B cell (primary cell): ENCODE measurements around the gene BAG2. TPM values are rescaled to one million over a fixed set of nuclear protein-coding genes. Genes with fewer than 3 reads are reported as not detected.
A peak's percentile ranks its signal among the peaks of the same experiment; 100 is the strongest.

Source experiments
- ATAC-seq: fragments of 200-7000 bp; cut with Tn5 transposase; one replicate; pipeline ENCODE4 v1.10.0; 2021; ENCODE audit warnings: low read depth, mild to moderate bottlenecking, moderate number of reproducible peaks, moderate library complexity
- CTCF ChIA-PET: fragments of 350-600 bp; sonication (Branson Sonifier 250); formaldehyde crosslinking; loops from one replicate; lab custom pipeline; 2021; ENCODE audit warnings: antibody characterized with exemption, inconsistent platforms; lab: Charles Lee
- POLR2A ChIA-PET: fragments of 350-600 bp; sonication (Branson Sonifier 250); formaldehyde crosslinking; loops from one replicate; lab custom pipeline; 2021; ENCODE audit warnings: antibody characterized with exemption; lab: Charles Lee
- DNase-seq: peaks from one replicate; pipeline ENCODE4 v3.0.0; 2013
- H2AFZ ChIP-seq: 2 replicates; pipeline ENCODE4 v1.6.1; 2012; ENCODE audit warnings: mild to moderate bottlenecking, low read depth, low read length; ENCODE audit not compliant: insufficient read depth, poor library complexity, severe bottlenecking
- H3K27ac ChIP-seq, 2 donors: 1 replicate in 1 of 2; 2 replicates in 1 of 2; pipeline ENCODE4 v1.5.1; 2012 to 2013; ENCODE audit warnings: low read length in 2 of 2, mild to moderate bottlenecking in 2 of 2, moderate library complexity in 1 of 2
- H3K27me3 ChIP-seq, 4 experiments: fragments of 200-600 bp in 1 of 4; sonication (generic) in 1 of 4; replicated peaks in 1 of 4; 1 replicate in 2 of 4; 2 replicates in 2 of 4; pipeline versions ENCODE4 v1.6.1 to v1.7.0; 2013 to 2016; ENCODE audit warnings: low read length in 3 of 4, mild to moderate bottlenecking in 2 of 4, mixed read lengths in 1 of 4, moderate library complexity in 1 of 4; ENCODE audit not compliant: insufficient read depth in 4 of 4, control insufficient read depth in 3 of 4; ENCODE audit errors: control extremely low read depth in 1 of 4
- H3K36me3 ChIP-seq, 2 experiments: replicated peaks in 1 of 2; 1 replicate in 1 of 2; 2 replicates in 1 of 2; pipeline versions ENCODE4 v1.6.1 to v1.7.1; 2013; ENCODE audit warnings: low read length in 1 of 2; ENCODE audit not compliant: insufficient read depth in 2 of 2, control insufficient read depth in 1 of 2; ENCODE audit errors: control extremely low read depth in 1 of 2, extremely low read depth in 1 of 2
- H3K4me1 ChIP-seq, 2 donors: fragments of 200-600 bp in 1 of 2; sonication (generic) in 1 of 2; 1 replicate in 1 of 2; 2 replicates in 1 of 2; pipeline versions ENCODE4 v1.5.1 to v1.6.1; 2013 to 2017; ENCODE audit warnings: low read length in 2 of 2; ENCODE audit not compliant: control insufficient read depth in 2 of 2, insufficient read depth in 2 of 2
- H3K4me2 ChIP-seq: replicated peaks from 2 replicates; pipeline ENCODE3; 2012; ENCODE audit warnings: mild to moderate bottlenecking, low read depth, low read length; ENCODE audit not compliant: poor library complexity, severe bottlenecking
- H3K4me3 ChIP-seq, 5 experiments: fragments of 200-600 bp in 1 of 5; sonication (generic) in 1 of 5; 1 replicate in 3 of 5; 2 replicates in 2 of 5; pipeline versions ENCODE4 v1.5.1 to v1.7.0; 2011 to 2016; ENCODE audit warnings: low read length in 4 of 5, mild to moderate bottlenecking in 4 of 5, low read depth in 2 of 5, control low read depth in 1 of 5, moderate library complexity in 1 of 5; ENCODE audit not compliant: insufficient read depth in 1 of 5; ENCODE audit errors: control extremely low read depth in 1 of 5, extremely low read depth in 1 of 5
- H3K79me2 ChIP-seq: fragments of 200-600 bp; sonication (generic); one replicate; pipeline ENCODE4 v1.6.0; 2016; ENCODE audit warnings: low read length; ENCODE audit not compliant: control insufficient read depth, insufficient read depth
- H3K9ac ChIP-seq: fragments of 200-600 bp; sonication (generic); 2 replicates; pipeline ENCODE4 v1.6.1; 2017; ENCODE audit warnings: mild to moderate bottlenecking, low read length, moderate library complexity
- H3K9me3 ChIP-seq, 3 donors: one replicate each; pipeline versions ENCODE4 v1.6.1 to v1.7.1; 2013; ENCODE audit warnings: low read length in 2 of 3; ENCODE audit not compliant: control insufficient read depth in 2 of 3, insufficient read depth in 1 of 3; ENCODE audit errors: control extremely low read depth in 1 of 3
- H4K20me1 ChIP-seq: 2 replicates; pipeline ENCODE4 v1.6.0; 2012; ENCODE audit warnings: mild to moderate bottlenecking, low read length; ENCODE audit not compliant: insufficient read depth, control insufficient read depth, poor library complexity, severe bottlenecking
- H3K27ac Mint-ChIP-seq: one replicate; pipeline ENCODE4 v1.8.0; 2021; ENCODE audit warnings: mixed read lengths
- H3K27me3 Mint-ChIP-seq: one replicate; pipeline ENCODE4 v1.8.0; 2021; ENCODE audit warnings: mixed read lengths
- H3K4me1 Mint-ChIP-seq: one replicate; pipeline ENCODE4 v1.8.0; 2021; ENCODE audit warnings: mixed read lengths
- H3K4me3 Mint-ChIP-seq: one replicate; pipeline ENCODE4 v1.8.0; 2021; ENCODE audit warnings: mixed read lengths
- H3K9me3 Mint-ChIP-seq: one replicate; pipeline ENCODE4 v1.8.0; 2022; ENCODE audit warnings: mixed read lengths; ENCODE audit not compliant: insufficient read depth
- EZH2 ChIP-seq: IDR thresholded peaks from 2 replicates; pipeline ENCODE4 v1.6.1; 2012; ENCODE audit warnings: borderline replicate concordance, low read depth, mild to moderate bottlenecking, moderate library complexity, low read length; ENCODE audit not compliant: insufficient read depth, poor library complexity, severe bottlenecking
- WGBS: methylation state at CpG from one replicate; pipeline ENCODE4 v1.1.5; 2013; ENCODE audit warnings: missing lambda C conversion rate; ENCODE audit not compliant: insufficient coverage; 5-methylcytosine and 5-hydroxymethylcytosine counted together
- intact Hi-C: fragments of 100-400 bp; cut with micrococcal nuclease; formaldehyde crosslinking; loops from one replicate; pipeline ENCODE4 v1.10.0; 2022
- polyA plus RNA-seq: library from polyadenylated mRNA; depleted of rRNA; stranded (reverse); fragments of >200 nt; gene quantifications from 2 replicates; pipeline ENCODE4 v1.2.3, GENCODE V29; 2012
- total RNA-seq, 2 donors: library from RNA; stranded (reverse); fragments of 120-200 nt in 1 of 2; gene quantifications; 1 replicate in 1 of 2; 2 replicates in 1 of 2; pipeline versions ENCODE4 v1.2.3 to v1.2.4, GENCODE V29; 2013 to 2022
- TF ChIP-seq, protein P1 (sequence below): fragments of 200-600 bp; IDR thresholded peaks from one replicate; pipeline ENCODE4 v1.8.0; 2022; ENCODE audit warnings: antibody characterized with exemption, mild to moderate bottlenecking

Gene BAG2
- total and polyA plus RNA-seq, 2 donors (not counting 1 experiment from before 2014, with no cell fraction given): 1.5 to 4.7 TPM

DNA sequence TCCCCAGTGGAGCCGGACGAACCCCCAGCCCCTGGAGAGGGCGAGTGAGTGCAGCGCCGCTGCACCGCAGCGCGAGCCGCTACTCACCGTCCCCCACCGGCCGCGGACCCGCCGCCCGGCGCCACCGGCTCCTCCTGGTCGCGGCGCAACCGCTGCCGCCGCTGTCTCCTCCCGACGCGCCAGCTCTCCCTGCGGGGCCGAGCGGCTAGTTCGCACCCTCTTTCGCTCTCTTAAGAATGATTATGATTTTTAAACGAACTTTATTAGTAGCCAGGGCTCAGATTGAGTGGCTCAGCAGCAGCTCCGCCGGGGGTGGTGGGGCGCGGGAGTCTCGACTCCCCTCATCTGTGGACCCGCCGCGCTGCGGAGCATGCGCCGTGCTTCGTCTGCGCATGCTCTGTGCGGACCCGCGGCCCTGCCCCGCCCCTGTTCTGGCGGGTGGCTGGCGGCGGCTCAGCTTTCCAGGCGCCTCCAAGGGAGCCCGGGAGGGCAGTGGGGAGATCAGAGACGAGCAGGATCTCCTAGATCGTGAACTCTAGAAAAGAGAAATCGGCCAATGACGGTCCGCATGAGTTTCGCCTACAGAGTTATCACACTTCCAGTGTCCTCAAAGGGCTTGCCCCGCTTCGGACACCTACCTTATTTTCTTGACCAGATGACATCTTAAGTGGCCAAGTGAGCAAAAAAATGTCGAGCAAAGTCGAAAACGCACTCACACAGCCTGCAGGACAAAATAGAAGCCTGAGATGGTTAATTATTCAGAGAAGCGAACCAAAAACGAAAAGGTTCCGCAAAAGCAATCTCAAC, 50.0 kb downstream of the BAG2 start, which contains the start of gene RAB23:
Gene RAB23 (minus strand): TSS at position 372 of the 807 bp plus-strand sequence. CDS start 11,927 bp downstream, outside the sequence.
- H3K27me3 Mint-ChIP-seq: peaks cover 22% of the 10 kb centered on the region
- POLR2A ChIA-PET: interaction anchor here (1.4 kb wide), 1 partner anchor 50 kb away, joined by 4 read pairs; the partner anchor contains the start of gene BAG2
- ATAC-seq: peak; percentile 89

More for the DNA sequence above, 50.0 kb downstream of the BAG2 start, which contains the start of gene RAB23:
- peak within 1 kb of the TSS; percentile 80 for H3K9ac ChIP-seq
- Mint-ChIP-seq H3K4me3 (peak within 1 kb of the TSS; percentile 99), H3K4me1 (peaks cover 15% of the 10 kb centered on the region), H3K9me3 (no peaks in the 10 kb centered on the region), H3K27ac (peak within 1 kb of the TSS; percentile 93)
- DNase-seq: peak; percentile 91
- H3K27me3 ChIP-seq: peaks cover 0 to 15% (median 4%) of the 10 kb centered on the region in 4 experiments
- no peaks in the 10 kb centered on the region for H4K20me1 ChIP-seq
- peak within 1 kb of the TSS; percentile 76 to 95 (median 90) for H3K4me3 ChIP-seq
- H3K4me1 ChIP-seq: peaks cover 10 to 13% of the 10 kb centered on the region in 2 donors
- H3K9me3 ChIP-seq: no peaks in the 10 kb centered on the region
- H3K36me3 ChIP-seq: no peaks in the 10 kb centered on the region
- intact Hi-C loops: loop anchor here (1.0 to 2.0 kb wide), 2 partner anchors 50 to 95 kb away; partner anchors contain the start of genes BAG2 and PRIM2
- CTCF ChIA-PET: interaction anchor here (0.7 to 1.6 kb wide), 3 partner anchors 37 to 318 kb away, joined by 3 to 9 read pairs (median 6); partner anchors contain the start of gene PRIM2
- H3K79me2 ChIP-seq: no peaks in the 10 kb centered on the region
- peak within 1 kb of the TSS; percentile 96 for H2AFZ ChIP-seq
- TF ChIP-seq EZH2: no peak
- TF ChIP-seq, protein P1, sequence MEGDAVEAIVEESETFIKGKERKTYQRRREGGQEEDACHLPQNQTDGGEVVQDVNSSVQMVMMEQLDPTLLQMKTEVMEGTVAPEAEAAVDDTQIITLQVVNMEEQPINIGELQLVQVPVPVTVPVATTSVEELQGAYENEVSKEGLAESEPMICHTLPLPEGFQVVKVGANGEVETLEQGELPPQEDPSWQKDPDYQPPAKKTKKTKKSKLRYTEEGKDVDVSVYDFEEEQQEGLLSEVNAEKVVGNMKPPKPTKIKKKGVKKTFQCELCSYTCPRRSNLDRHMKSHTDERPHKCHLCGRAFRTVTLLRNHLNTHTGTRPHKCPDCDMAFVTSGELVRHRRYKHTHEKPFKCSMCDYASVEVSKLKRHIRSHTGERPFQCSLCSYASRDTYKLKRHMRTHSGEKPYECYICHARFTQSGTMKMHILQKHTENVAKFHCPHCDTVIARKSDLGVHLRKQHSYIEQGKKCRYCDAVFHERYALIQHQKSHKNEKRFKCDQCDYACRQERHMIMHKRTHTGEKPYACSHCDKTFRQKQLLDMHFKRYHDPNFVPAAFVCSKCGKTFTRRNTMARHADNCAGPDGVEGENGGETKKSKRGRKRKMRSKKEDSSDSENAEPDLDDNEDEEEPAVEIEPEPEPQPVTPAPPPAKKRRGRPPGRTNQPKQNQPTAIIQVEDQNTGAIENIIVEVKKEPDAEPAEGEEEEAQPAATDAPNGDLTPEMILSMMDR: peak; percentile 24
- WGBS: under 1% methylated on average over 55 of the region's 69 CpGs
- peak within 1 kb of the TSS in 1 of 2 donors; percentile 46 for H3K27ac ChIP-seq
- peak within 1 kb of the TSS; percentile 78 for H3K4me2 ChIP-seq
